Muscle layer of colon (tissue), 2 donors: ENCODE measurements around the gene FUT4.

Experiments used
- H3K27ac ChIP-seq: one replicate; pipeline ENCODE4 v1.7.0; 2013; ENCODE audit warnings: low read depth, mild to moderate bottlenecking, low read length, moderate library complexity
- H3K27me3 ChIP-seq, 2 donors: one replicate each; pipeline ENCODE4 v1.7.0; 2013; ENCODE audit warnings: low read length in 2 of 2, mild to moderate bottlenecking in 2 of 2; ENCODE audit not compliant: insufficient read depth in 2 of 2, control insufficient read depth in 1 of 2
- H3K36me3 ChIP-seq: one replicate; pipeline ENCODE4 v1.7.0; 2013; ENCODE audit warnings: mild to moderate bottlenecking, low read length; ENCODE audit not compliant: insufficient read depth
- H3K4me1 ChIP-seq: one replicate; pipeline ENCODE4 v1.7.0; 2013; ENCODE audit warnings: mild to moderate bottlenecking, low read length; ENCODE audit not compliant: insufficient read depth
- H3K4me3 ChIP-seq, 2 donors: one replicate each; pipeline ENCODE4 v1.7.0; 2013; ENCODE audit warnings: low read length in 2 of 2, low read depth in 1 of 2, mild to moderate bottlenecking in 1 of 2, moderate library complexity in 1 of 2
- H3K9ac ChIP-seq: one replicate; pipeline ENCODE4 v1.7.0; 2013; ENCODE audit warnings: low read length
- H3K9me3 ChIP-seq: one replicate; pipeline ENCODE4 v1.7.0; 2013; ENCODE audit warnings: mild to moderate bottlenecking, low read length
- donor health status: abdominal sarcoma.
- donor health status: Adenocarcinoma of cecum.

The FUT4 gene

GRCh38 chr11:94574193-94574961, 30.7 kb downstream of the FUT4 start:
- Histone ChIP-seq H3K9me3 (no peaks in the 10 kb centered on the region), H3K27ac (no peak overlapping the region), H3K27me3 (no peaks in the 10 kb centered on the region), H3K9ac (no peak overlapping the region), H3K4me1 (no peaks in the 10 kb centered on the region), H3K4me3 (no peak overlapping the region), H3K36me3 (no peaks in the 10 kb centered on the region)

- Histone ChIP-seq H3K27ac (no peak overlapping the region), H3K4me1 (no peaks in the 10 kb centered on the region), H3K27me3 (no peaks in the 10 kb centered on the region), H3K9me3 (no peaks in the 10 kb centered on the region), H3K36me3 (no peaks in the 10 kb centered on the region), H3K9ac (no peak overlapping the region), H3K4me3 (no peak overlapping the region)
Observed at GRCh38 chr11:94576306-94576705, 32.6 kb downstream of the FUT4 start.

GRCh38 chr11:94577841-94578240, 34.1 kb downstream of the FUT4 start:
- H3K27ac ChIP-seq, result no peak overlapping the region
- H3K4me3 ChIP-seq, result no peak overlapping the region
- H3K36me3 ChIP-seq, result no peaks in the 10 kb centered on the region

GRCh38 chr11:94581926-94582325, 38.2 kb downstream of the FUT4 start:
- no peaks in the 10 kb centered on the region for H3K36me3 ChIP-seq
- H3K27me3 ChIP-seq, result no peaks in the 10 kb centered on the region
- H3K4me3 ChIP-seq, result no peak overlapping the region
- no peak overlapping the region for H3K27ac ChIP-seq
- no peaks in the 10 kb centered on the region for H3K9me3 ChIP-seq
- H3K4me1 ChIP-seq, result peaks cover 6% of the 10 kb centered on the region
- H3K9ac ChIP-seq, result no peak overlapping the region

More at GRCh38 chr11:94577841-94578240, 34.1 kb downstream of the FUT4 start:
- no peaks in the 10 kb centered on the region for H3K27me3 ChIP-seq
- H3K9me3 ChIP-seq, result no peaks in the 10 kb centered on the region
- no peaks in the 10 kb centered on the region for H3K4me1 ChIP-seq
- no peak overlapping the region for H3K9ac ChIP-seq

- Histone ChIP-seq H3K27me3 (no peaks in the 10 kb centered on the region), H3K36me3 (no peaks in the 10 kb centered on the region), H3K4me1 (peaks cover 6% of the 10 kb centered on the region), H3K9ac (no peak overlapping the region), H3K9me3 (no peaks in the 10 kb centered on the region), H3K27ac (no peak overlapping the region), H3K4me3 (no peak overlapping the region)
Observed at GRCh38 chr11:94583213-94583865, 39.6 kb downstream of the FUT4 start.

GRCh38 chr11:94583866-94584500, 40.3 kb downstream of the FUT4 start:
- Histone ChIP-seq H3K9ac (no peak overlapping the region), H3K36me3 (no peaks in the 10 kb centered on the region), H3K9me3 (no peaks in the 10 kb centered on the region), H3K4me3 (no peak overlapping the region), H3K27ac (no peak overlapping the region), H3K4me1 (peaks cover 6% of the 10 kb centered on the region), H3K27me3 (no peaks in the 10 kb centered on the region)

- H3K9me3 ChIP-seq, result no peaks in the 10 kb centered on the region
- H3K4me1 ChIP-seq, result peaks cover 6% of the 10 kb centered on the region
- peaks cover 8% of the 10 kb centered on the region for H3K36me3 ChIP-seq
- H3K4me3 ChIP-seq, result no peak overlapping the region
- no peak overlapping the region for H3K9ac ChIP-seq
- no peaks in the 10 kb centered on the region for H3K27me3 ChIP-seq
- H3K27ac ChIP-seq, result no peak overlapping the region
Observed at GRCh38 chr11:94584978-94585377, 41.3 kb downstream of the FUT4 start.

DNA sequence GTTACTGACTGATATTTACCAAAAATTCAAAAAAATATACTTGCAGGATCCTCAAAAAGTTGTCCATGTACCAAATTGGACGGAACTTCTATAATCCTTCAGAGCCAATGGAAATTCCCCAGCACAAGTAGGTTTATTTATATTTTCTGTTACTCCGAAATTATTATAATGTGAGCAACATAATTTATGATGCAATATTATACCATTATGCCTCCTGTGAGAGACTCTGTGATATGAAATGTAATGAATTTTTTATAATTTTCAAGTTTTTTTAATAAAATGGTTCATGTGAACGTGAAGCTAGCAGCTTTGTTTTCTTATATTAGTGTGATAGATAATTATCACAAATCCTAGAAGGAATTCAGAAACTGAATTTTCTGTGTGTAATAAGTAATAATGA, 41.7 kb downstream of the FUT4 start:
- Histone ChIP-seq H3K9ac (no peak overlapping the region), H3K27ac (no peak overlapping the region)

GRCh38 chr11:94586546-94586945, 42.8 kb downstream of the FUT4 start:
- Histone ChIP-seq H3K4me3 (no peak overlapping the region), H3K27ac (no peak overlapping the region), H3K27me3 (no peaks in the 10 kb centered on the region), H3K4me1 (peaks cover 6% of the 10 kb centered on the region), H3K9ac (no peak overlapping the region), H3K9me3 (no peaks in the 10 kb centered on the region), H3K36me3 (peaks cover 10% of the 10 kb centered on the region)

More for the DNA sequence above, 41.7 kb downstream of the FUT4 start:
- peaks cover 10% of the 10 kb centered on the region for H3K36me3 ChIP-seq
- H3K4me1 ChIP-seq, result peaks cover 6% of the 10 kb centered on the region
- H3K27me3 ChIP-seq, result no peaks in the 10 kb centered on the region
- H3K4me3 ChIP-seq, result no peak overlapping the region
- no peaks in the 10 kb centered on the region for H3K9me3 ChIP-seq

GRCh38 chr11:94586978-94587377, 43.3 kb downstream of the FUT4 start:
- Histone ChIP-seq H3K27me3 (no peaks in the 10 kb centered on the region), H3K4me3 (no peak overlapping the region), H3K9ac (no peak overlapping the region), H3K36me3 (peaks cover 10% of the 10 kb centered on the region), H3K9me3 (no peaks in the 10 kb centered on the region), H3K27ac (no peak overlapping the region), H3K4me1 (peaks cover 6% of the 10 kb centered on the region)

- H3K36me3 ChIP-seq, result peaks cover 10% of the 10 kb centered on the region
Observed at GRCh38 chr11:94588366-94588942, 44.7 kb downstream of the FUT4 start.

More at GRCh38 chr11:94588366-94588942, 44.7 kb downstream of the FUT4 start:
- Histone ChIP-seq H3K27me3 (no peaks in the 10 kb centered on the region), H3K4me1 (peaks cover 6% of the 10 kb centered on the region), H3K27ac (no peak overlapping the region), H3K9me3 (no peaks in the 10 kb centered on the region), H3K9ac (no peak overlapping the region), H3K4me3 (no peak overlapping the region)
